NCI-H187 treated with DMSO at 0.1 percent for 48 hours (cell line): ENCODE measurements around the gene CYP24A1.

ENCODE experiments used
- DNase-seq: peaks from one replicate; lab custom pipeline; 2025; lab: John Stamatoyannopoulos, UW

The CYP24A1 gene

DNA sequence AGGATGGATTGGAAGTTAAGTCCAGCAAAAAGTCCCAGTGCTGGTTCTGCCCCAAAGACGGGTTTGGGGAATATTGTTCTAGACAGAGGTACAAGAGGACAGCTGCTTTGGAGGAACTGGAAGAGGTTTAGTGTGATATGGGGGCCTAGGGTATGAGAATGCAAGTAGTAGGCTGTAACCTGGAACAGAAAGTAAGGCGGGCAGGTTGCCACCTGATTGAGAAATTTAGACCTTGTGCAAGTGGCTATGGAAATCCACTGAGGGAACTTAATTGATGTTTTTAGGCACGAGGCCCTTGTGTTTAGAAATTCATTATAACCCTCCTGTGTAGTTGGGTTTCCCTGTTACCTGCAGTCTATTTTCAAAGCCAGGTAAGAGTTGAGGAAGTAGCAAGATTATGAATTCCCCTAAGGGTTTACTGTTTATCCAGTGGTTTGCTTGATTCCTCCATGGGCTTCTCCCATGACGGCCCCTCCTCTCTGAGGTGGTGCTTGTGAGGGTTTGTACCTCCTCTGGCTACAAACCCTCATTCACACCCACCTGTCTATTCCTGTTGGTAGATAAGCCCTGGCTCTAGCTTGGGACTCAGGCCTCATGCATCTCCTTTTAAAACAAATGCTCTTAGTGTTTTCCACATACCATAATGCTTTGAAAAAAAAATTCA, 61.4 kb downstream of the CYP24A1 start:
- DNase-seq: no peak

DNA sequence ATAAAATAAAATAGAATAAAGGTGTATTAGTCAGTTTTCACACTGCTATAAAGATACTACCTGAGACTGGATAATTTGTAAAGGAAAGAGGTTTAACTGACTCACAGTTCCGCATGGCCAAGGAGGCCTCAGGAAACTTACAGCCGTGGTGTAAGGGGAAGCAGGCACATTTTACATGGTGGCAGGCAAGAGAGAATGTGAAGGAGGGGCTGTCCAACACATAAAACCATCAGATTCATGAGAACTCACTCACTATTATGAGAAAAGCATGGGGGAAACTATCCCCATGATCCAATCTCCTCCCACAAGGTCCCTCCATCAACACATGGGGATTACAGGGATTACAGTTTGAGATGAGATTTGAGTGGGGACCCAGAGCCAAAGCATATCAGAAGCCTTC, 62.3 kb downstream of the CYP24A1 start:
- DNase-seq: no peak

- DNase-seq: no peak
Observed at GRCh38 chr20:54110457-54110856, 63.3 kb downstream of the CYP24A1 start.

- no peak for DNase-seq
Observed at GRCh38 chr20:54110041-54110440, 63.7 kb downstream of the CYP24A1 start.

GRCh38 chr20:54108817-54109216, 65.0 kb downstream of the CYP24A1 start:
- no peak for DNase-seq

- DNase-seq: no peak
Observed at GRCh38 chr20:54108326-54108642, 65.5 kb downstream of the CYP24A1 start.

DNA sequence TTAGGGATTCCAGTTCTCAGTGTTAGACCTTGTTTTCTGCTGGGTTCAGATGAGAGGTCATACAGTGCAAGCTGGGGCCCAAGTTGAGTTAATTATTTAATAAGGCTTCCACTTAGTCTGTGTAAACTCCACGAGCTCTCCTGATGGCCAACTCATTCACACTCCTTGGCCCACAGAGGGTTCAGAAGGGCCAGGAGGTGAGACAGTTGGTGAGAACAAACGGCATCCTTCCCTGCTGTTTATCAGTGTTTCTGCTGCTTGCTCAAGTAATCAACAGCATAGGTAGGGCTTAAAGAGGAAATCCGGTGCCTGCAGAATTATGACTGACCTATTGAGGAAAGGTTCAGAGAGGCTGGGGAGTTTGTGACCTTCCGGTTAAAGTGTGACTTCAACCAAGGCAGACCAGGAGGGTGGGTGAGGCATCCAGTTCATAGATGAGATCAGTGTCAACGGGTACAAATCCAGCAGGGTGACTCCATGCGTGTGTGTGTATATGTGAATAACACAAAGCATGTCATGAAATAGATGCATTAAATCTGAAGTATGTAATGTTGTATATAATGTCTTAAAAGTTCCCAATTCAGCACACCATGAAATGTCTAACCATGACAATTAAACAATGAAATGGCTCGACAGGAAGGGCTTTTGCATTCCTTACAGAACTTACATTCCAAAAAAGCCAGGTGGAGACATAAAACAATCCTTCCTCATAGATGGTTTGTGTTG, 66.0 kb downstream of the CYP24A1 start:
- DNase-seq: no peak

DNA sequence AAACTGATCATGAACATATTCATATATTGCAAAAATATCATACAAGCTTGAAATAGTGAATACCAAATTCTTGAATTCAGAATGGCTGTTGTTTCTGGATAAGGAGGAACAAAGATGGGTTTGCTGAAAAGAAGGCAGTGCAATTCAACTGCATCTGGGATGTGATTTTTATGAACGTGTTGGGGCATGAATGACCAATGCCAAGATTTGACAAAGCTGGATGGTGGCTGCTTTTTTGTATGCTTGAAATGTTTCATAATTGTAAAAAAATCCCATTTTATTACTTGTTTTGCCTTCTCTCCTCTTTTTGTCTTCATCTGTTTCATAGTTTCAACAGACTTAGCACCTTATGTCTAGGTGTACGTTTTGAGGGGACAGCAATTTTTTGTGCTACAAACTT, 66.6 kb downstream of the CYP24A1 start:
- no peak for DNase-seq

- DNase-seq: no peak
Observed at GRCh38 chr20:54106162-54106561, 67.6 kb downstream of the CYP24A1 start.

GRCh38 chr20:54105653-54106052, 68.1 kb downstream of the CYP24A1 start:
- no peak for DNase-seq

- no peak for DNase-seq
Observed at GRCh38 chr20:54104781-54105180, 69.0 kb downstream of the CYP24A1 start.

GRCh38 chr20:54103762-54104600, 69.8 kb downstream of the CYP24A1 start:
- no peak for DNase-seq
